HepG2 (cell line): Measurements from ENCODE around the gene TMEM131. TPM values are rescaled to one million over a fixed set of nuclear protein-coding genes. Genes with fewer than 3 reads are reported as not detected.

Source experiments
- ATAC-seq: fragments of 200-7000 bp; cut with Tn5 transposase; 3 replicates; pipeline ENCODE4 v1.9.1; 2020; ENCODE audit warnings: mild to moderate bottlenecking, moderate library complexity
- BruUV-seq: library from RNA; stranded (reverse); fragments of 400-500 nt; replicated peaks from 2 replicates; lab custom pipeline; 2021; lab: Mats Ljungman, UMichigan
- CTCF ChIA-PET: fragments of 300-600 bp; formaldehyde crosslinking; extraction: SDS; loops from one replicate; lab custom pipeline; 2021; ENCODE audit warnings: low total read pairs, inconsistent platforms, low intra/inter-chr PET ratio; lab: Yijun Ruan, JAX
- POLR2A ChIA-PET: fragments of 350-600 bp; sonication (Branson Sonifier 250); formaldehyde crosslinking; loops from one replicate; lab custom pipeline; 2020; ENCODE audit warnings: antibody characterized with exemption, inconsistent platforms; lab: Yijun Ruan, JAX
- DNase-seq: peaks from one replicate; pipeline ENCODE4 v3.0.0-alpha.2; 2015; ENCODE audit warnings: low spot score
- FAIRE-seq: peaks from 3 replicates; lab custom pipeline; 2011; peaks lifted over from hg19 to GRCh38; lab: Jason Lieb, UNC
- H2AFZ ChIP-seq: one replicate; pipeline ENCODE4 v1.6.1; 2011; ENCODE audit warnings: low read length, inconsistent platforms
- H3K27ac ChIP-seq: fragments of 300-600 bp; 3 replicates; pipeline ENCODE4 v1.8.0; 2011; ENCODE audit warnings: mixed run types, mild to moderate bottlenecking, mixed read lengths, low read length, inconsistent platforms; ENCODE audit not compliant: insufficient read depth; ENCODE audit errors: extremely low read length
- H3K27me3 ChIP-seq, 2 experiments: fragments of 200-600 bp in 1 of 2; 2 replicates in 1 of 2; 3 replicates in 1 of 2; pipeline versions ENCODE4 v1.6.0 to v1.8.0; 2011; ENCODE audit warnings: low read length in 2 of 2, mild to moderate bottlenecking in 2 of 2, moderate library complexity in 2 of 2, inconsistent platforms in 1 of 2; ENCODE audit not compliant: insufficient read depth in 2 of 2, control insufficient read depth in 1 of 2
- H3K36me3 ChIP-seq, 2 experiments: fragments of 200-600 bp in 1 of 2; replicated peaks in 1 of 2; 2 replicates in 1 of 2; 3 replicates in 1 of 2; pipeline versions ENCODE4 v1.5.1 to v1.8.0; 2011; ENCODE audit warnings: low read length in 2 of 2, inconsistent platforms in 1 of 2; ENCODE audit not compliant: insufficient read depth in 2 of 2, control insufficient read depth in 1 of 2
- H3K4me1 ChIP-seq: 2 replicates; pipeline ENCODE4 v1.5.1; 2012; ENCODE audit warnings: low read length, inconsistent platforms; ENCODE audit not compliant: insufficient read depth
- H3K4me2 ChIP-seq: 2 replicates; pipeline ENCODE4 v1.6.0; 2011; ENCODE audit warnings: low read depth, low read length, inconsistent platforms
- H3K4me3 ChIP-seq, 3 experiments: fragments of 200-600 bp in 1 of 3; sonication (generic), shearing (Covaris generic) in 1 of 3; replicated peaks in 1 of 3; 2 replicates each; pipeline ENCODE4 v1.5.1; 2011 to 2016; ENCODE audit warnings: low read length in 3 of 3, inconsistent platforms in 2 of 3, low read depth in 2 of 3, mild to moderate bottlenecking in 2 of 3, control low read depth in 1 of 3, mixed read lengths in 1 of 3; ENCODE audit not compliant: insufficient read depth in 1 of 3
- H3K79me2 ChIP-seq: one replicate; pipeline ENCODE4 v1.6.1; 2011; ENCODE audit warnings: low read length, inconsistent platforms; ENCODE audit not compliant: insufficient read depth
- H3K9ac ChIP-seq: 2 replicates; pipeline ENCODE4 v1.6.0; 2011; ENCODE audit warnings: mild to moderate bottlenecking, low read depth, low read length, inconsistent platforms; ENCODE audit not compliant: insufficient read depth
- H3K9me3 ChIP-seq: 2 replicates; pipeline ENCODE4 v1.5.1; 2012; ENCODE audit warnings: mild to moderate bottlenecking, low read length
- H4K20me1 ChIP-seq: 2 replicates; pipeline ENCODE4 v1.6.0; 2011; ENCODE audit warnings: inconsistent platforms, mild to moderate bottlenecking, low read length, moderate library complexity; ENCODE audit not compliant: insufficient read depth
- DNMT1 ChIP-seq: sonication (generic); formaldehyde crosslinking; IDR thresholded peaks from 2 replicates; pipeline ENCODE4 v1.5.1; 2020; ENCODE audit warnings: mild to moderate bottlenecking, missing genetic modification reagents
- HNRNPL ChIP-seq: fragments of 200-400 bp; formaldehyde crosslinking; IDR thresholded peaks from 2 replicates; pipeline ENCODE4 v1.6.1; 2017; ENCODE audit warnings: mild to moderate bottlenecking, low read depth, low read length
- ZFP36L2 ChIP-seq: sonication (generic); formaldehyde crosslinking; IDR thresholded peaks from 2 replicates; pipeline ENCODE4 v1.4.0; 2020; ENCODE audit warnings: missing genetic modification reagents
- ZNF570 ChIP-seq: sonication (generic); formaldehyde crosslinking; IDR thresholded peaks from 2 replicates; pipeline ENCODE4 v1.4.0; 2020; ENCODE audit warnings: mild to moderate bottlenecking, missing genetic modification reagents, borderline replicate concordance
- ZNF605 ChIP-seq: sonication (generic); formaldehyde crosslinking; IDR thresholded peaks from 2 replicates; pipeline ENCODE4 v1.8.0; 2022; ENCODE audit warnings: mild to moderate bottlenecking, missing genetic modification reagents
- ZSCAN5A ChIP-seq: sonication (generic); formaldehyde crosslinking; IDR thresholded peaks from 2 replicates; pipeline ENCODE4 v1.8.0; 2022; ENCODE audit warnings: mild to moderate bottlenecking, missing genetic modification reagents, borderline replicate concordance
- WGBS: methylation state at CpG from one replicate; pipeline ENCODE4 v1.1.6; 2017; ENCODE audit warnings: low lambda C conversion rate; 5-methylcytosine and 5-hydroxymethylcytosine counted together
- in situ Hi-C: cut with HindIII; loops from 2 replicates; pipeline ENCODE4 v1.10.0; 2017; ENCODE audit warnings: low pct_unique_long_range_greater_than_20kb; ENCODE audit not compliant: extremely low pct_ligation_motif_present
- intact Hi-C: fragments of 100-400 bp; cut with micrococcal nuclease; formaldehyde crosslinking; loops from one replicate; pipeline ENCODE4 v1.10.0; 2022; ENCODE audit not compliant: unreplicated experiment
- polyA plus RNA-seq, 8 experiments: library from polyadenylated mRNA; depleted of rRNA in 3 of 8; stranded (reverse) in 7 of 8; unstranded in 1 of 8; fragments of >200 nt; fragmentation: Illumina TruSeq in 4 of 8; extraction: Trizol in 4 of 8; gene quantifications; 2 replicates each; pipeline versions ENCODE4 v1.2.1 to v1.2.3, GENCODE V29; 2011 to 2016; ENCODE audit warnings: low read depth in 4 of 8, missing spikeins in 1 of 8, mixed read lengths in 1 of 8; ENCODE audit not compliant: insufficient read depth in 1 of 8
- total RNA-seq, 5 experiments: library from RNA; depleted of rRNA; stranded (reverse); fragments of >200 nt; fragmentation: Illumina TruSeq; extraction: Trizol; gene quantifications; 2 replicates each; pipeline ENCODE4 v1.2.3, GENCODE V29; 2016; ENCODE audit warnings: low read depth in 1 of 5

The TMEM131 gene
- total and polyA plus RNA-seq, 2 of the 13 experiments (the other 11 are each of a cell fraction or from before 2014, with no cell fraction given), result 17.9 to 19.5 TPM

- FAIRE-seq (no peak), ATAC-seq (no peak), DNase-seq (no peak)
- CTCF ChIA-PET, result no interaction called here
- in situ Hi-C loops, result no loop called here
- no peak for TF ChIP-seq ZSCAN5A
- POLR2A ChIA-PET, result no interaction called here
- Histone ChIP-seq H3K36me3 (no peaks in the 10 kb centered on the region), H3K79me2 (no peaks in the 10 kb centered on the region), H3K27me3 (no peaks in the 10 kb centered on the region; a peak in 1 of 5 replicates), H4K20me1 (no peaks in the 10 kb centered on the region), H3K4me3 (no peak overlapping the region), H3K27ac (no peak overlapping the region), H2AFZ (no peak overlapping the region), H3K9ac (no peak overlapping the region), H3K4me2 (no peak overlapping the region), H3K4me1 (no peaks in the 10 kb centered on the region), H3K9me3 (no peaks in the 10 kb centered on the region)
- intact Hi-C loops, result no loop called here
- no TSS peak for BruUV-seq
- WGBS, result 78% methylated on average over 37 of the region's 37 CpGs
These were observed 272.3 kb downstream of the TMEM131 start for GRCh38 chr2:97723156-97724072.

GRCh38 chr2:97722227-97722626 lies 273.5 kb downstream of the TMEM131 start:
- FAIRE-seq (no peak), DNase-seq (no peak), ATAC-seq (no peak)
- H3K27ac ChIP-seq, result no peak overlapping the region
- H3K4me1 ChIP-seq, result no peaks in the 10 kb centered on the region
- H2AFZ ChIP-seq, result no peak overlapping the region
- WGBS, result 40% methylated on average over 6 of the region's 6 CpGs
- in situ Hi-C loops (no loop called here), intact Hi-C loops (no loop called here)
- no peak overlapping the region for H3K4me2 ChIP-seq
- no peak overlapping the region for H3K4me3 ChIP-seq
- no peaks in the 10 kb centered on the region for H3K36me3 ChIP-seq
- H3K79me2 ChIP-seq, result no peaks in the 10 kb centered on the region
- H3K9me3 ChIP-seq, result no peaks in the 10 kb centered on the region
- H4K20me1 ChIP-seq, result no peaks in the 10 kb centered on the region
- no TSS peak for BruUV-seq
- no peak for TF ChIP-seq ZNF605 (CRISPR knock-in tag)
- TF ChIP-seq HNRNPL, result no peak
- no peak for TF ChIP-seq ZFP36L2 (CRISPR knock-in tag)
- TF ChIP-seq ZNF570 (CRISPR knock-in tag), result no peak
- TF ChIP-seq DNMT1, result no peak
- no peak overlapping the region for H3K9ac ChIP-seq
- ChIA-PET CTCF (no interaction called here), POLR2A (no interaction called here)
- H3K27me3 ChIP-seq, result no peaks in the 10 kb centered on the region; a peak in 2 of 5 replicates
